ENCODE measurements around the gene CROCC2.

Gene CROCC2

GRCh38 chr2:241015439-241015838, 109.3 kb downstream of the CROCC2 start:
- in situ Hi-C loops (cut with MboI; ENCODE audit: low sequenced_read_pairs, unreplicated experiment), result no loop called here
- no peak for DNase-seq (ENCODE audit: low spot score)
- TF ChIP-seq CTCF (IDR thresholded peaks at IDR 0.05; ENCODE audit: borderline replicate concordance, control extremely low read depth, extremely low read depth, insufficient read depth, missing control alignments), result no peak

- no peak for DNase-seq (ENCODE audit: low spot score)
- no peak for TF ChIP-seq CTCF (IDR thresholded peaks at IDR 0.05; ENCODE audit: borderline replicate concordance, control extremely low read depth, extremely low read depth, insufficient read depth, missing control alignments)
- in situ Hi-C loops (cut with MboI; ENCODE audit: low sequenced_read_pairs, unreplicated experiment), result no loop called here
Measured at GRCh38 chr2:241017228-241017940, 111.2 kb downstream of the CROCC2 start.

- no peak for TF ChIP-seq CTCF (IDR thresholded peaks at IDR 0.05; ENCODE audit: borderline replicate concordance, control extremely low read depth, extremely low read depth, insufficient read depth, missing control alignments)
- in situ Hi-C loops (cut with MboI; ENCODE audit: low sequenced_read_pairs, unreplicated experiment), result no loop called here
- no peak for DNase-seq (ENCODE audit: low spot score)
Measured at GRCh38 chr2:241018051-241018891, 112.1 kb downstream of the CROCC2 start.

- in situ Hi-C loops (cut with MboI; ENCODE audit: low sequenced_read_pairs, unreplicated experiment), result no loop called here
- DNase-seq (ENCODE audit: low spot score), result no peak
- TF ChIP-seq CTCF (IDR thresholded peaks at IDR 0.05; ENCODE audit: borderline replicate concordance, control extremely low read depth, extremely low read depth, insufficient read depth, missing control alignments), result no peak
Measured at GRCh38 chr2:241019441-241020139, 113.5 kb downstream of the CROCC2 start.

GRCh38 chr2:241020201-241020600, 114.1 kb downstream of the CROCC2 start:
- TF ChIP-seq CTCF (IDR thresholded peaks at IDR 0.05; ENCODE audit: borderline replicate concordance, control extremely low read depth, extremely low read depth, insufficient read depth, missing control alignments), result no peak
- in situ Hi-C loops (cut with MboI; ENCODE audit: low sequenced_read_pairs, unreplicated experiment), result no loop called here
- no peak for DNase-seq (ENCODE audit: low spot score)

GRCh38 chr2:241020629-241021190, 114.6 kb downstream of the CROCC2 start:
- in situ Hi-C loops (cut with MboI; ENCODE audit: low sequenced_read_pairs, unreplicated experiment), result no loop called here
- DNase-seq (ENCODE audit: low spot score), result no peak
- TF ChIP-seq CTCF (IDR thresholded peaks at IDR 0.05; ENCODE audit: borderline replicate concordance, control extremely low read depth, extremely low read depth, insufficient read depth, missing control alignments), result no peak
